Muscle of leg (tissue), 11 donors: ENCODE results near the gene COP1. TPM values are rescaled to one million over a fixed set of nuclear protein-coding genes. Genes with fewer than 3 reads are reported as not detected.

Experiments used
- DNase-seq: peaks from one replicate; pipeline ENCODE4 v3.0.0; 2013
- H3K27ac ChIP-seq: one replicate; pipeline ENCODE4 v1.5.1; 2013; ENCODE audit warnings: mild to moderate bottlenecking, low read length, control low read depth
- H3K27me3 ChIP-seq: one replicate; pipeline ENCODE4 v1.6.1; 2013; ENCODE audit warnings: low read length; ENCODE audit not compliant: control insufficient read depth, insufficient read depth
- H3K36me3 ChIP-seq: one replicate; pipeline ENCODE4 v1.6.1; 2013; ENCODE audit warnings: low read length; ENCODE audit not compliant: control insufficient read depth, insufficient read depth
- H3K4me1 ChIP-seq: one replicate; pipeline ENCODE4 v1.6.1; 2013; ENCODE audit warnings: low read length; ENCODE audit not compliant: control insufficient read depth, insufficient read depth
- H3K4me3 ChIP-seq: one replicate; pipeline ENCODE4 v1.5.1; 2013; ENCODE audit warnings: low read length, control low read depth
- H3K9me3 ChIP-seq: replicated peaks from 2 replicates; pipeline ENCODE4 v1.6.1; 2013; ENCODE audit warnings: low read depth, low read length; ENCODE audit not compliant: control insufficient read depth
- WGBS: methylation state at CpG from one replicate; pipeline ENCODE4 v1.1.5; 2013; ENCODE audit warnings: missing lambda C conversion rate; ENCODE audit not compliant: insufficient coverage; 5-methylcytosine and 5-hydroxymethylcytosine counted together
- polyA plus RNA-seq, 8 donors: library from polyadenylated mRNA; unstranded; fragments of 120-200 nt; gene quantifications; one replicate each; pipeline versions ENCODE4 v1.2.1 to v1.2.3, GENCODE V29; 2013; ENCODE audit warnings: inconsistent platforms in 1 of 8, low replicate concordance in 1 of 8; ENCODE audit not compliant: insufficient read length in 8 of 8, insufficient read depth in 1 of 8
- total RNA-seq: library from RNA; stranded (reverse); fragments of 120-200 nt; gene quantifications from one replicate; pipeline ENCODE4 v1.2.4, GENCODE V29; 2013

Gene COP1
- total and polyA plus RNA-seq, 9 donors: 32.8 to 41.9 (median 35.5) TPM

- peaks cover 8% of the 10 kb centered on the region for H3K4me1 ChIP-seq
- no peaks in the 10 kb centered on the region for H3K27me3 ChIP-seq
- H3K9me3 ChIP-seq: no peaks in the 10 kb centered on the region
- no peak overlapping the region for H3K27ac ChIP-seq
- WGBS: no CpG with 5 or more reads among the region's 4 CpGs
- H3K4me3 ChIP-seq: no peak overlapping the region
- no peak for DNase-seq
- H3K36me3 ChIP-seq: no peaks in the 10 kb centered on the region
These were observed 3.4 kb downstream of the COP1 start for GRCh38 chr1:176203735-176204134.

GRCh38 chr1:176201568-176201967 is 5.5 kb downstream of the COP1 start:
- Histone ChIP-seq H3K36me3 (no peaks in the 10 kb centered on the region), H3K9me3 (no peaks in the 10 kb centered on the region), H3K27ac (no peak overlapping the region), H3K4me3 (no peak overlapping the region), H3K27me3 (no peaks in the 10 kb centered on the region), H3K4me1 (peaks cover 5% of the 10 kb centered on the region)
- DNase-seq: no peak

- H3K4me3 ChIP-seq: no peak overlapping the region
- H3K27me3 ChIP-seq: no peaks in the 10 kb centered on the region
- no CpG with 5 or more reads among the region's 1 CpG for WGBS
- DNase-seq: no peak
- H3K27ac ChIP-seq: no peak overlapping the region
- H3K4me1 ChIP-seq: peaks cover 3% of the 10 kb centered on the region
- no peaks in the 10 kb centered on the region for H3K9me3 ChIP-seq
- H3K36me3 ChIP-seq: no peaks in the 10 kb centered on the region
These were observed 7.4 kb downstream of the COP1 start for GRCh38 chr1:176199707-176200106.

GRCh38 chr1:176198413-176198812 is 8.7 kb downstream of the COP1 start:
- no peaks in the 10 kb centered on the region for H3K4me1 ChIP-seq
- DNase-seq: no peak
- WGBS: no CpG with 5 or more reads among the region's 2 CpGs
- no peak overlapping the region for H3K4me3 ChIP-seq
- H3K9me3 ChIP-seq: no peaks in the 10 kb centered on the region
- no peak overlapping the region for H3K27ac ChIP-seq
- H3K27me3 ChIP-seq: no peaks in the 10 kb centered on the region
- no peaks in the 10 kb centered on the region for H3K36me3 ChIP-seq

DNA sequence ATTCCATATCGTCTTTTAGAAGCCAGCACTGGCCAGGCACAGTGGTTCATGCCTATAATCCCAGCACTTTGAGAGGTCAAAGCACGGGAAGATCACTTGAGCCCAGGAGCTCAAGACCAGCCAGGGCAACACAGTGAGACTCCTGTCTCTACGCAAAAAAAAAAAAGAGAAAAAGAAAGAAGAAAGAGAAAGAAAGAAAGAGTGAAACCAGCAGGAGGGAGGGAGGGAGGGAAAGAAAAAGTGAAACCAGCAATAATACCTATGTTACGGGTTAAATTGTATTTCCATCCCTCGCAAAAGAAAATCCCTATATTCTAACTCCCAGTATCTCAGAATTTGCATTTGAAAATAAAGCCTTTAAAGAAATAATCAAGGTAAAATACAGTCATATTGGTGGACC is 10.4 kb downstream of the COP1 start:
- no peak for DNase-seq
- Histone ChIP-seq H3K27ac (no peak overlapping the region), H3K27me3 (no peaks in the 10 kb centered on the region), H3K9me3 (no peaks in the 10 kb centered on the region), H3K4me1 (no peaks in the 10 kb centered on the region), H3K36me3 (no peaks in the 10 kb centered on the region), H3K4me3 (no peak overlapping the region)
- 83% methylated on average over 1 of the region's 5 CpGs for WGBS

DNA sequence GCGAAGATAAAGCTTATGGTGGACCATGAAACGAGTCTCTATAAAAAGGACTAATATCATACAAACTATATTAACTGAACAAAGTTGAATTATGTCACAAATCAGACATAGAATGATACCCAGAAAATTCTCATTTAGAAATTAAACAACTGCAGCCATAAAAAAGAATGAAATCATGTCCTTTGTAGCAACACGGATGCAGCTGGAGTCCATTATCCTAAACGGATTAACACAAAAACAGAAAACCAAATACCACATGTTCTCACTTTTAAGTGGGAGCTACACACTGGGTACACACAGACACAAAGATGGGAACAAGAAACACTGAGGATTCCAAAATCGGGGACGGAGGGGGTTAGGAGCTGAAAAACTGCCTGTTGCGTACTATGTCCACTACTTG is 11.5 kb downstream of the COP1 start:
- Histone ChIP-seq H3K27ac (no peak overlapping the region), H3K4me3 (no peak overlapping the region), H3K27me3 (no peaks in the 10 kb centered on the region), H3K36me3 (no peaks in the 10 kb centered on the region), H3K4me1 (no peaks in the 10 kb centered on the region), H3K9me3 (no peaks in the 10 kb centered on the region)
- no peak for DNase-seq
- WGBS: 33% methylated on average over 1 of the region's 7 CpGs

GRCh38 chr1:176193663-176194062 is 13.4 kb downstream of the COP1 start:
- Histone ChIP-seq H3K9me3 (no peaks in the 10 kb centered on the region), H3K27ac (no peak overlapping the region), H3K4me1 (no peaks in the 10 kb centered on the region), H3K27me3 (no peaks in the 10 kb centered on the region), H3K36me3 (no peaks in the 10 kb centered on the region), H3K4me3 (no peak overlapping the region)
- no CpG with 5 or more reads among the region's 3 CpGs for WGBS
- DNase-seq: no peak

GRCh38 chr1:176193023-176193422 is 14.1 kb downstream of the COP1 start:
- WGBS: no CpG with 5 or more reads among the region's 1 CpG
- Histone ChIP-seq H3K4me1 (no peaks in the 10 kb centered on the region), H3K27ac (no peak overlapping the region), H3K36me3 (no peaks in the 10 kb centered on the region), H3K4me3 (no peak overlapping the region), H3K27me3 (no peaks in the 10 kb centered on the region), H3K9me3 (no peaks in the 10 kb centered on the region)
- no peak for DNase-seq

DNA sequence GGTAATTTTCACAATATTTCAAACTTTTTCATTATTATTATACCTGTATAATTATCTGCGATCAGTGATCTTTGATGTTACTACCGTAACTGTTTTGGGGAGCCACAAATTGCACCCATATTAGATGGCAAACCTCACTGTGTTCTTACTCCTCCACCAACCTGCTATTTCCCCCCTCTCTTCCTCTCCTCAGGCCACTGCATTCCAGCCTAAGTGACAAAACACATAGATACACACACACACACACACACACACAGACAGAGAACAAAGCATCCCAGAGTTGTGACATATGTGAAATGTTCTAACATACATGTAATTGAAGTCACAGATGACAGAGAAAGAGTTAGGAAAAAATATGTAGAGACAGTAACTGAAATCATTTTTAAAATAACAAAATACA is 18.5 kb downstream of the COP1 start:
- H3K27me3 ChIP-seq: no peaks in the 10 kb centered on the region
- H3K4me1 ChIP-seq: no peaks in the 10 kb centered on the region
- no peak overlapping the region for H3K27ac ChIP-seq
- H3K9me3 ChIP-seq: no peaks in the 10 kb centered on the region
- H3K36me3 ChIP-seq: no peaks in the 10 kb centered on the region
- no CpG with 5 or more reads among the region's 2 CpGs for WGBS
- no peak overlapping the region for H3K4me3 ChIP-seq
- no peak for DNase-seq

DNA sequence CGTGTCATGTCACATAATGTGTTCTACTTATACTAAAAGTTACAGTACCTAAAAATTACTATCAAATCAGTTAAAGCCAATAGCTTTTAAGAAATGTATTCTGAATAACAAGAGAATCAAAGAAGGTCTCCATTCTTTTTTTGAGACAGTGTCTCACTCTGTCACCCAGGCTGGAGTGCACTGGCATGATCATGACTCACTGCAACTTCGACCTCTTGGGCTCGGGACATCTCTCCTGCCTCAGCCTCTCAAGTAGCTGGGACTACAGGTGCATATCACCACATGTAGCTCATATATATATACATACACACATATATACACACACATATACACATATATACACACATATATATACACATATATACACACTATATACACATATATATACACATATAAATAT is 20.1 kb downstream of the COP1 start:
- H3K4me3 ChIP-seq: no peak overlapping the region
- no peak for DNase-seq
- H3K27ac ChIP-seq: no peak overlapping the region
- WGBS: 95% methylated on average over 2 of the region's 3 CpGs
- no peaks in the 10 kb centered on the region for H3K27me3 ChIP-seq
- no peaks in the 10 kb centered on the region for H3K36me3 ChIP-seq
- H3K9me3 ChIP-seq: no peaks in the 10 kb centered on the region
- H3K4me1 ChIP-seq: no peaks in the 10 kb centered on the region

GRCh38 chr1:176183618-176184017 is 23.5 kb downstream of the COP1 start:
- Histone ChIP-seq H3K9me3 (no peaks in the 10 kb centered on the region), H3K4me3 (no peak overlapping the region), H3K27me3 (no peaks in the 10 kb centered on the region), H3K27ac (no peak overlapping the region), H3K4me1 (no peaks in the 10 kb centered on the region), H3K36me3 (peaks cover 4% of the 10 kb centered on the region)
- DNase-seq: no peak
- no CpG with 5 or more reads among the region's 3 CpGs for WGBS
